K562 (cell line): ENCODE results near the gene CRIP3. TPM values are rescaled to one million over a fixed set of nuclear protein-coding genes. Genes with fewer than 3 reads are reported as not detected.
A peak's percentile ranks its signal among the peaks of the same experiment; 100 is the strongest.

ENCODE experiments used
- NCOR1 ChIP-seq: fragments of 450-650 bp; IDR thresholded peaks from 2 replicates; pipeline ENCODE4 v1.6.1; 2016; ENCODE audit warnings: mild to moderate bottlenecking, moderate library complexity
- POLR2AphosphoS2 ChIP-seq: IDR thresholded peaks from 2 replicates; pipeline ENCODE4 v1.6.1; 2012; ENCODE audit warnings: low read length, improper control_type of control experiment
- SMC3 ChIP-seq: conservative IDR thresholded peaks from 2 replicates; pipeline ENCODE4 v1.6.1; 2011; ENCODE audit warnings: low read depth, low read length, improper control_type of control experiment; ENCODE audit not compliant: insufficient read depth
- SOX6 ChIP-seq: fragments of 450-650 bp; IDR thresholded peaks from 2 replicates; pipeline ENCODE4 v1.6.1; 2014; ENCODE audit warnings: mild to moderate bottlenecking
- ZNF197 ChIP-seq: fragments of 200-800 bp; sonication (Bioruptor generic); IDR thresholded peaks from 2 replicates; pipeline ENCODE4 v1.6.1; 2016; ENCODE audit warnings: low read depth, missing genetic modification characterization, missing compliant biosample characterization
- polyA plus RNA-seq, 8 experiments: library from polyadenylated mRNA; depleted of rRNA in 4 of 8; stranded (reverse) in 5 of 8; unstranded in 3 of 8; fragments of >200 nt; fragmentation: Nextera tagmentation in 2 of 8; fragmentation: Illumina TruSeq in 1 of 8; extraction: Ambion mirVana in 2 of 8; extraction: Trizol in 1 of 8; gene quantifications; 2 replicates each; pipeline versions ENCODE4 v1.2.1 to v1.2.3, GENCODE V29; 2011 to 2014; ENCODE audit warnings: inconsistent platforms in 1 of 8, missing spikeins in 1 of 8
- total RNA-seq, 7 experiments: library from RNA; depleted of rRNA in 6 of 7; stranded (reverse); fragments of >200 nt in 6 of 7; fragmentation: Illumina TruSeq in 2 of 7; extraction: Trizol in 2 of 7; gene quantifications; 2 replicates each; pipeline versions ENCODE4 v1.2.1 to v1.2.3, GENCODE V29; 2011 to 2021; ENCODE audit warnings: low replicate concordance in 1 of 7
- TF ChIP-seq, protein P1 (sequence below), 2 experiments: fragments of 250-450 bp in 1 of 2; fragments of 450-650 bp in 1 of 2; sonication (Bioruptor Pico) in 1 of 2; IDR thresholded peaks; 2 replicates each; pipeline versions ENCODE4 v1.6.1 to v1.8.0; 2016 to 2021; ENCODE audit warnings: mild to moderate bottlenecking in 2 of 2, moderate library complexity in 2 of 2, missing compliant biosample characterization in 1 of 2, missing genetic modification characterization in 1 of 2
- TF ChIP-seq, protein P2 (sequence below): fragments of 250-450 bp; sonication (Bioruptor Pico); IDR thresholded peaks from 2 replicates; pipeline ENCODE4 v1.9.0; 2021; ENCODE audit warnings: mild to moderate bottlenecking, inconsistent platforms
- TF ChIP-seq, protein P3 (sequence below): fragments of 450-650 bp; IDR thresholded peaks from 2 replicates; pipeline ENCODE4 v1.6.1; 2016; ENCODE audit warnings: mild to moderate bottlenecking, moderate library complexity

Gene CRIP3
- total and polyA plus RNA-seq, 9 of the 15 experiments (the other 6 are each of a cell fraction or from before 2014, with no cell fraction given): 0.36 to 2.1 (median 0.87) TPM

DNA sequence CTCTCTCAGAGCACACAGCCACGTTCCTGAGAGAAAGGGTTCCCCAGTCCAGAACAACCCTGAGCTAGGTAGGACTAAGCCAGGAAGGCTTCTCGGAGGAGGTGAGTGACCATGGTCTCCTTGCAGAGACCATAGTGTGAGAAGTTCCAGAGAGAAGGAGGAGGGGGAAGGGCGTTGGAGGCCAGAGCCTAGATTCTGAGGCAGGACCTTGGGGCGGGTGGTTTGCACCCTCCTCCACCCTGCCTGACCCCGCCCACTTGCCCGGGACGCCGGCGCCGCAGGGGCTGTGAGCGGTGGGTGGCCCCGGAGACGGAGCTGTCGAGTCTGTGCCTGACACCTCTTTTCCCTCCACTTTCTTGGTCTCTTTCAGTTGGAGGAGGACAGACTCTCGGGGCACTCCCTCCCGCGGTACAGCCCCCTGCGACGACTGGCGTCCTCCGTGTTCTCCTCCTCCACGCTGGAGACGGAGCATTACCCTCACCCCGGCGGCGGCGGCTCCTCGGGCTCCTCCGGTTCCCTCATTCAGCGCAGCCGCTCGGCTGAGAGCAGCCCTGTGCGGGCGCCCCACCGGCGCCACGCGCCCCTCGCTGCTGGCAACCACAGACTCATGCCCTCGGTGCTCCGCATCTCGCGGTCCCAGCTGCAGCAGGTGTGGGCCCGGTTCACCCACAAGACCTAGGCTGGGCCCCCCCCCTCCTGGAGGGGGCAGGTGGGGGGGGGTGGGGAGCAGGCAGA, 39.2 kb downstream of the CRIP3 start (continued):
- TF ChIP-seq ZNF197 (CRISPR knock-in tag) (no peak), SMC3 (no peak), SOX6 (no peak), NCOR1 (no peak), POLR2AphosphoS2 (no peak)
- TF ChIP-seq, protein P1, sequence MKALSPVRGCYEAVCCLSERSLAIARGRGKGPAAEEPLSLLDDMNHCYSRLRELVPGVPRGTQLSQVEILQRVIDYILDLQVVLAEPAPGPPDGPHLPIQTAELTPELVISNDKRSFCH (CRISPR knock-in tag; IDR thresholded peaks at IDR 0.05): no peak
- TF ChIP-seq, protein P1 (tag; IDR thresholded peaks at IDR 0.05): 0 out of 2 replicates have a peak, but pooled peaks have one; percentile 33
- TF ChIP-seq, protein P2, sequence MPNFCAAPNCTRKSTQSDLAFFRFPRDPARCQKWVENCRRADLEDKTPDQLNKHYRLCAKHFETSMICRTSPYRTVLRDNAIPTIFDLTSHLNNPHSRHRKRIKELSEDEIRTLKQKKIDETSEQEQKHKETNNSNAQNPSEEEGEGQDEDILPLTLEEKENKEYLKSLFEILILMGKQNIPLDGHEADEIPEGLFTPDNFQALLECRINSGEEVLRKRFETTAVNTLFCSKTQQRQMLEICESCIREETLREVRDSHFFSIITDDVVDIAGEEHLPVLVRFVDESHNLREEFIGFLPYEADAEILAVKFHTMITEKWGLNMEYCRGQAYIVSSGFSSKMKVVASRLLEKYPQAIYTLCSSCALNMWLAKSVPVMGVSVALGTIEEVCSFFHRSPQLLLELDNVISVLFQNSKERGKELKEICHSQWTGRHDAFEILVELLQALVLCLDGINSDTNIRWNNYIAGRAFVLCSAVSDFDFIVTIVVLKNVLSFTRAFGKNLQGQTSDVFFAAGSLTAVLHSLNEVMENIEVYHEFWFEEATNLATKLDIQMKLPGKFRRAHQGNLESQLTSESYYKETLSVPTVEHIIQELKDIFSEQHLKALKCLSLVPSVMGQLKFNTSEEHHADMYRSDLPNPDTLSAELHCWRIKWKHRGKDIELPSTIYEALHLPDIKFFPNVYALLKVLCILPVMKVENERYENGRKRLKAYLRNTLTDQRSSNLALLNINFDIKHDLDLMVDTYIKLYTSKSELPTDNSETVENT (CRISPR knock-in tag): no peak
- TF ChIP-seq, protein P3, sequence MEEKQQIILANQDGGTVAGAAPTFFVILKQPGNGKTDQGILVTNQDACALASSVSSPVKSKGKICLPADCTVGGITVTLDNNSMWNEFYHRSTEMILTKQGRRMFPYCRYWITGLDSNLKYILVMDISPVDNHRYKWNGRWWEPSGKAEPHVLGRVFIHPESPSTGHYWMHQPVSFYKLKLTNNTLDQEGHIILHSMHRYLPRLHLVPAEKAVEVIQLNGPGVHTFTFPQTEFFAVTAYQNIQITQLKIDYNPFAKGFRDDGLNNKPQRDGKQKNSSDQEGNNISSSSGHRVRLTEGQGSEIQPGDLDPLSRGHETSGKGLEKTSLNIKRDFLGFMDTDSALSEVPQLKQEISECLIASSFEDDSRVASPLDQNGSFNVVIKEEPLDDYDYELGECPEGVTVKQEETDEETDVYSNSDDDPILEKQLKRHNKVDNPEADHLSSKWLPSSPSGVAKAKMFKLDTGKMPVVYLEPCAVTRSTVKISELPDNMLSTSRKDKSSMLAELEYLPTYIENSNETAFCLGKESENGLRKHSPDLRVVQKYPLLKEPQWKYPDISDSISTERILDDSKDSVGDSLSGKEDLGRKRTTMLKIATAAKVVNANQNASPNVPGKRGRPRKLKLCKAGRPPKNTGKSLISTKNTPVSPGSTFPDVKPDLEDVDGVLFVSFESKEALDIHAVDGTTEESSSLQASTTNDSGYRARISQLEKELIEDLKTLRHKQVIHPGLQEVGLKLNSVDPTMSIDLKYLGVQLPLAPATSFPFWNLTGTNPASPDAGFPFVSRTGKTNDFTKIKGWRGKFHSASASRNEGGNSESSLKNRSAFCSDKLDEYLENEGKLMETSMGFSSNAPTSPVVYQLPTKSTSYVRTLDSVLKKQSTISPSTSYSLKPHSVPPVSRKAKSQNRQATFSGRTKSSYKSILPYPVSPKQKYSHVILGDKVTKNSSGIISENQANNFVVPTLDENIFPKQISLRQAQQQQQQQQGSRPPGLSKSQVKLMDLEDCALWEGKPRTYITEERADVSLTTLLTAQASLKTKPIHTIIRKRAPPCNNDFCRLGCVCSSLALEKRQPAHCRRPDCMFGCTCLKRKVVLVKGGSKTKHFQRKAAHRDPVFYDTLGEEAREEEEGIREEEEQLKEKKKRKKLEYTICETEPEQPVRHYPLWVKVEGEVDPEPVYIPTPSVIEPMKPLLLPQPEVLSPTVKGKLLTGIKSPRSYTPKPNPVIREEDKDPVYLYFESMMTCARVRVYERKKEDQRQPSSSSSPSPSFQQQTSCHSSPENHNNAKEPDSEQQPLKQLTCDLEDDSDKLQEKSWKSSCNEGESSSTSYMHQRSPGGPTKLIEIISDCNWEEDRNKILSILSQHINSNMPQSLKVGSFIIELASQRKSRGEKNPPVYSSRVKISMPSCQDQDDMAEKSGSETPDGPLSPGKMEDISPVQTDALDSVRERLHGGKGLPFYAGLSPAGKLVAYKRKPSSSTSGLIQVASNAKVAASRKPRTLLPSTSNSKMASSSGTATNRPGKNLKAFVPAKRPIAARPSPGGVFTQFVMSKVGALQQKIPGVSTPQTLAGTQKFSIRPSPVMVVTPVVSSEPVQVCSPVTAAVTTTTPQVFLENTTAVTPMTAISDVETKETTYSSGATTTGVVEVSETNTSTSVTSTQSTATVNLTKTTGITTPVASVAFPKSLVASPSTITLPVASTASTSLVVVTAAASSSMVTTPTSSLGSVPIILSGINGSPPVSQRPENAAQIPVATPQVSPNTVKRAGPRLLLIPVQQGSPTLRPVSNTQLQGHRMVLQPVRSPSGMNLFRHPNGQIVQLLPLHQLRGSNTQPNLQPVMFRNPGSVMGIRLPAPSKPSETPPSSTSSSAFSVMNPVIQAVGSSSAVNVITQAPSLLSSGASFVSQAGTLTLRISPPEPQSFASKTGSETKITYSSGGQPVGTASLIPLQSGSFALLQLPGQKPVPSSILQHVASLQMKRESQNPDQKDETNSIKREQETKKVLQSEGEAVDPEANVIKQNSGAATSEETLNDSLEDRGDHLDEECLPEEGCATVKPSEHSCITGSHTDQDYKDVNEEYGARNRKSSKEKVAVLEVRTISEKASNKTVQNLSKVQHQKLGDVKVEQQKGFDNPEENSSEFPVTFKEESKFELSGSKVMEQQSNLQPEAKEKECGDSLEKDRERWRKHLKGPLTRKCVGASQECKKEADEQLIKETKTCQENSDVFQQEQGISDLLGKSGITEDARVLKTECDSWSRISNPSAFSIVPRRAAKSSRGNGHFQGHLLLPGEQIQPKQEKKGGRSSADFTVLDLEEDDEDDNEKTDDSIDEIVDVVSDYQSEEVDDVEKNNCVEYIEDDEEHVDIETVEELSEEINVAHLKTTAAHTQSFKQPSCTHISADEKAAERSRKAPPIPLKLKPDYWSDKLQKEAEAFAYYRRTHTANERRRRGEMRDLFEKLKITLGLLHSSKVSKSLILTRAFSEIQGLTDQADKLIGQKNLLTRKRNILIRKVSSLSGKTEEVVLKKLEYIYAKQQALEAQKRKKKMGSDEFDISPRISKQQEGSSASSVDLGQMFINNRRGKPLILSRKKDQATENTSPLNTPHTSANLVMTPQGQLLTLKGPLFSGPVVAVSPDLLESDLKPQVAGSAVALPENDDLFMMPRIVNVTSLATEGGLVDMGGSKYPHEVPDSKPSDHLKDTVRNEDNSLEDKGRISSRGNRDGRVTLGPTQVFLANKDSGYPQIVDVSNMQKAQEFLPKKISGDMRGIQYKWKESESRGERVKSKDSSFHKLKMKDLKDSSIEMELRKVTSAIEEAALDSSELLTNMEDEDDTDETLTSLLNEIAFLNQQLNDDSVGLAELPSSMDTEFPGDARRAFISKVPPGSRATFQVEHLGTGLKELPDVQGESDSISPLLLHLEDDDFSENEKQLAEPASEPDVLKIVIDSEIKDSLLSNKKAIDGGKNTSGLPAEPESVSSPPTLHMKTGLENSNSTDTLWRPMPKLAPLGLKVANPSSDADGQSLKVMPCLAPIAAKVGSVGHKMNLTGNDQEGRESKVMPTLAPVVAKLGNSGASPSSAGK: no peak; the same call in 1 of the 2 replicates
